ENCODE data around the gene TRAPPC12. TPM values are rescaled to one million over a fixed set of nuclear protein-coding genes. Genes with fewer than 3 reads are reported as not detected.

Gene TRAPPC12
- total RNA-seq, 2 donors from 2014 or later = 98.2 to 103 TPM

- TF ChIP-seq CTCF (conservative IDR thresholded peaks at IDR 0.05) = no peak
- Mint-ChIP-seq H3K4me1 (peaks cover 8% of the 10 kb centered on the region), H3K36me3 (ENCODE audit: low read depth) (peaks cover 42% of the 10 kb centered on the region), H3K4me3 (no peak overlapping the region), H3K27ac (no peak overlapping the region), H3K27me3 (ENCODE audit: insufficient read depth) (no peaks in the 10 kb centered on the region), H3K9me3 (no peaks in the 10 kb centered on the region)
- H3K4me1 ChIP-seq (ENCODE audit: control insufficient read depth, insufficient read depth, low read length) = no peaks in the 10 kb centered on the region
- H3K27me3 ChIP-seq (ENCODE audit: control insufficient read depth, insufficient read depth, low read length, poor library complexity, severe bottlenecking) = no peaks in the 10 kb centered on the region
- WGBS, 2 experiments (ENCODE audit: insufficient coverage in 1 of 2, insufficient read length in 1 of 2) = 92 to 94% methylated on average over 6 to 10 of the region's 10 CpGs
- DNase-seq = peak; percentile 5
- H3K27ac ChIP-seq (ENCODE audit: low read depth, low read length) = no peak overlapping the region
- no peaks in the 10 kb centered on the region for H3K9me3 ChIP-seq (ENCODE audit: control insufficient read depth, low read length)
- H3K4me3 ChIP-seq (ENCODE audit: low read length) = no peak overlapping the region
- H3K36me3 ChIP-seq (ENCODE audit: control insufficient read depth, insufficient read depth, low read length) = peaks cover 36% of the 10 kb centered on the region
- no peak overlapping the region for H3K9ac ChIP-seq (ENCODE audit: extremely low read depth, low read length, poor library complexity, severe bottlenecking)
These were observed 53.3 kb downstream of the TRAPPC12 start for GRCh38 chr2:3432693-3433338.

- WGBS, 2 experiments (ENCODE audit: insufficient coverage in 1 of 2, insufficient read length in 1 of 2) = 88 to 89% methylated on average over 5 to 8 of the region's 8 CpGs
- no peak for TF ChIP-seq CTCF (conservative IDR thresholded peaks at IDR 0.05)
- Histone ChIP-seq H3K9ac (ENCODE audit: extremely low read depth, low read length, poor library complexity, severe bottlenecking) (no peak overlapping the region), H3K27me3 (ENCODE audit: control insufficient read depth, insufficient read depth, low read length, poor library complexity, severe bottlenecking) (no peaks in the 10 kb centered on the region), H3K36me3 (ENCODE audit: control insufficient read depth, insufficient read depth, low read length) (peaks cover 32% of the 10 kb centered on the region), H3K4me1 (ENCODE audit: control insufficient read depth, insufficient read depth, low read length) (no peaks in the 10 kb centered on the region), H3K4me3 (ENCODE audit: low read length) (no peak overlapping the region), H3K27ac (ENCODE audit: low read depth, low read length) (no peak overlapping the region), H3K9me3 (ENCODE audit: control insufficient read depth, low read length) (no peaks in the 10 kb centered on the region)
- H3K27me3 Mint-ChIP-seq (ENCODE audit: insufficient read depth) = no peaks in the 10 kb centered on the region
- peaks cover 40% of the 10 kb centered on the region for H3K36me3 Mint-ChIP-seq (ENCODE audit: low read depth)
- DNase-seq = peak; percentile 50
- H3K4me1 Mint-ChIP-seq = peaks cover 8% of the 10 kb centered on the region
- no peak overlapping the region for H3K27ac Mint-ChIP-seq
- no peak overlapping the region for H3K4me3 Mint-ChIP-seq
- H3K9me3 Mint-ChIP-seq = no peaks in the 10 kb centered on the region
These were observed 53.8 kb downstream of the TRAPPC12 start for GRCh38 chr2:3433339-3433699.

GRCh38 chr2:3433776-3434400 is 54.4 kb downstream of the TRAPPC12 start:
- no peak overlapping the region for H3K4me3 ChIP-seq (ENCODE audit: low read length)
- Mint-ChIP-seq H3K4me3 (no peak overlapping the region), H3K4me1 (peaks cover 8% of the 10 kb centered on the region), H3K27me3 (ENCODE audit: insufficient read depth) (no peaks in the 10 kb centered on the region), H3K36me3 (ENCODE audit: low read depth) (peaks cover 38% of the 10 kb centered on the region), H3K9me3 (no peaks in the 10 kb centered on the region), H3K27ac (peak overlapping the region; percentile 52)
- peak overlapping the region; percentile 52 for H3K27ac ChIP-seq (ENCODE audit: low read depth, low read length)
- no peaks in the 10 kb centered on the region for H3K9me3 ChIP-seq (ENCODE audit: control insufficient read depth, low read length)
- peak; percentile 25 for DNase-seq
- WGBS, 2 experiments (ENCODE audit: insufficient coverage in 1 of 2, insufficient read length in 1 of 2) = 86 to 87% methylated on average over 6 to 7 of the region's 7 CpGs
- H3K27me3 ChIP-seq (ENCODE audit: control insufficient read depth, insufficient read depth, low read length, poor library complexity, severe bottlenecking) = no peaks in the 10 kb centered on the region
- no peak for TF ChIP-seq CTCF (conservative IDR thresholded peaks at IDR 0.05)
- H3K4me1 ChIP-seq (ENCODE audit: control insufficient read depth, insufficient read depth, low read length) = no peaks in the 10 kb centered on the region
- peaks cover 32% of the 10 kb centered on the region for H3K36me3 ChIP-seq (ENCODE audit: control insufficient read depth, insufficient read depth, low read length)
- H3K9ac ChIP-seq (ENCODE audit: extremely low read depth, low read length, poor library complexity, severe bottlenecking) = no peak overlapping the region
